Esophagus squamous epithelium (tissue), 4 donors: ENCODE measurements around the gene LY6G6F.

Source experiments
- POLR2A ChIP-seq, 4 donors: fragments of 450-650 bp; IDR thresholded peaks; one replicate each; pipeline ENCODE4 v1.6.1; 2017; ENCODE audit warnings: antibody characterized with exemption in 4 of 4, mild to moderate bottlenecking in 4 of 4, moderate library complexity in 3 of 4
- TF ChIP-seq, protein P1 (sequence below), 6 experiments: fragments of 450-650 bp in 4 of 6; fragments of 200-600 bp in 2 of 6; sonication (generic) in 2 of 6; IDR thresholded peaks; one replicate each; pipeline ENCODE4 v1.5.1; 2016 to 2019; ENCODE audit warnings: antibody characterized with exemption in 6 of 6, mild to moderate bottlenecking in 4 of 6, moderate library complexity in 4 of 6

- TF ChIP-seq, protein P1, sequence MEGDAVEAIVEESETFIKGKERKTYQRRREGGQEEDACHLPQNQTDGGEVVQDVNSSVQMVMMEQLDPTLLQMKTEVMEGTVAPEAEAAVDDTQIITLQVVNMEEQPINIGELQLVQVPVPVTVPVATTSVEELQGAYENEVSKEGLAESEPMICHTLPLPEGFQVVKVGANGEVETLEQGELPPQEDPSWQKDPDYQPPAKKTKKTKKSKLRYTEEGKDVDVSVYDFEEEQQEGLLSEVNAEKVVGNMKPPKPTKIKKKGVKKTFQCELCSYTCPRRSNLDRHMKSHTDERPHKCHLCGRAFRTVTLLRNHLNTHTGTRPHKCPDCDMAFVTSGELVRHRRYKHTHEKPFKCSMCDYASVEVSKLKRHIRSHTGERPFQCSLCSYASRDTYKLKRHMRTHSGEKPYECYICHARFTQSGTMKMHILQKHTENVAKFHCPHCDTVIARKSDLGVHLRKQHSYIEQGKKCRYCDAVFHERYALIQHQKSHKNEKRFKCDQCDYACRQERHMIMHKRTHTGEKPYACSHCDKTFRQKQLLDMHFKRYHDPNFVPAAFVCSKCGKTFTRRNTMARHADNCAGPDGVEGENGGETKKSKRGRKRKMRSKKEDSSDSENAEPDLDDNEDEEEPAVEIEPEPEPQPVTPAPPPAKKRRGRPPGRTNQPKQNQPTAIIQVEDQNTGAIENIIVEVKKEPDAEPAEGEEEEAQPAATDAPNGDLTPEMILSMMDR (IDR thresholded peaks at IDR 0.05), result no peak
- no peak for TF ChIP-seq POLR2A (IDR thresholded peaks at IDR 0.05)
Measured at GRCh38 chr6:31691564-31692108, 15.0 kb upstream of the LY6G6F start.
